ENCODE results near the gene PAPPA2. TPM values are rescaled to one million over a fixed set of nuclear protein-coding genes. Genes with fewer than 3 reads are reported as not detected.

Gene PAPPA2
- total and polyA plus RNA-seq, 2 of the 8 experiments (the other 6 are each of a cell fraction or from before 2014, with no cell fraction given): 0.08 to 0.88 TPM

DNA sequence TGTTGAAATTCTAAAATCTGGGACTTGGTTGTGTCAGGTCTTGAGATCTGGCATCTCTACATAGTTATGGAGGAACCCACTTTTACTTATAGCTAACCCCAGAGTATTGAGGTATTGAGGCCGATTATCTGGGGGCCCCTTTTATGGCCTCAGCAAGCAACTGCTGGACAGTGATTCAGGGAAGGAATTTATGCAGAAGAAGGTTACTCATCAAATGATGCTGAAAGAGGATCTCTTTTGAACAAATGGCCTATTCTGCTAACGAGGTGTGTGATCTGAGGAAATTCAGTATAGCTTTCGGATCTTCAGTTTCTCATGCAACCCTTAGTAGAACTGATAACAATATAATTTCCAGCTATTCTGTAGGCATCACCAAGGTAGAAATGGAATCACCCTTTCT, 239.9 kb downstream of the PAPPA2 start:
- Histone ChIP-seq H2BK120ac (replicated peaks; ENCODE audit: low read depth, low read length) (no peak overlapping the region), H3K4me2 (ENCODE audit: insufficient read depth in 1 of 2, low read depth in 2 of 2, low read length in 2 of 2) (no peak overlapping the region), H2BK5ac (ENCODE audit: low read depth, low read length) (no peak overlapping the region), H4K8ac (ENCODE audit: extremely low read depth, insufficient read depth, low read length) (no peak overlapping the region), H3K56ac (replicated peaks; ENCODE audit: insufficient read length, low read depth, low read length) (no peak overlapping the region), H3K79me1 (ENCODE audit: low read depth, low read length) (no peaks in the 10 kb centered on the region), H3K4ac (replicated peaks; ENCODE audit: insufficient read length, low read depth, low read length) (no peak overlapping the region), H2AFZ (ENCODE audit: low read length) (no peak overlapping the region), H3K36me3 (ENCODE audit: control insufficient read depth in 2 of 4, insufficient read depth in 4 of 4, low read length in 3 of 4) (no peaks in the 10 kb centered on the region), H3K9ac (replicated peaks in 1 of 4; ENCODE audit: extremely low read depth in 1 of 4, low read depth in 3 of 4, low read length in 3 of 4) (no peak overlapping the region), H2AK5ac (ENCODE audit: low read depth, low read length) (no peak overlapping the region), H3K23me2 (ENCODE audit: low read depth, low read length) (no peaks in the 10 kb centered on the region), H3K27ac (ENCODE audit: low read depth, low read length) (no peak overlapping the region), H3K4me1 (replicated peaks in 1 of 4; ENCODE audit: control insufficient read depth in 3 of 4, insufficient read depth in 4 of 4, low read length in 3 of 4) (no peaks in the 10 kb centered on the region), H3K79me2 (ENCODE audit: control insufficient read depth in 1 of 2, insufficient read depth in 2 of 2, low read length in 2 of 2) (no peaks in the 10 kb centered on the region), H4K5ac (ENCODE audit: insufficient read length, low read depth, low read length) (no peak overlapping the region), H3K18ac (ENCODE audit: extremely low read depth, low read length) (no peak overlapping the region), H4K20me1 (replicated peaks in 1 of 2; ENCODE audit: control insufficient read depth in 1 of 2, insufficient read depth in 2 of 2, low read length in 2 of 2) (no peaks in the 10 kb centered on the region), H3K23ac (ENCODE audit: insufficient read length) (no peak overlapping the region), H3K4me3 (ENCODE audit: extremely low read depth in 1 of 4, insufficient read depth in 2 of 4, low read depth in 3 of 4, low read length in 4 of 4) (no peak overlapping the region), H2BK12ac (ENCODE audit: low read depth, low read length) (no peak overlapping the region), H3K14ac (ENCODE audit: insufficient read length) (no peak overlapping the region), H3K9me3 (ENCODE audit: insufficient read depth in 2 of 2, low read depth in 1 of 2, low read length in 1 of 2) (no peaks in the 10 kb centered on the region), H3K27me3 (replicated peaks in 1 of 4; ENCODE audit: control insufficient read depth in 3 of 4, extremely low read depth in 1 of 4, insufficient read depth in 3 of 4, low read length in 3 of 4) (no peaks in the 10 kb centered on the region), H2BK20ac (ENCODE audit: low read length) (no peak overlapping the region), H2BK15ac (ENCODE audit: low read length) (no peak overlapping the region), H4K91ac (replicated peaks; ENCODE audit: insufficient read length, low read length) (no peak overlapping the region)
- TF ChIP-seq JUN (IDR thresholded peaks at IDR 0.05; ENCODE audit: low read depth, low read length) (no peak), CTBP2 (IDR thresholded peaks at IDR 0.05; ENCODE audit: borderline replicate concordance, insufficient read depth, insufficient read length, low read length) (no peak), HDAC2 (IDR thresholded peaks at IDR 0.05; ENCODE audit: borderline replicate concordance in 1 of 2, low read depth in 2 of 2, low read length in 2 of 2) (no peak), CREB1 (IDR thresholded peaks at IDR 0.05) (no peak), ASH2L (IDR thresholded peaks at IDR 0.05; ENCODE audit: low read length) (no peak), RFX5 (IDR thresholded peaks at IDR 0.05; ENCODE audit: borderline replicate concordance, low read depth, low read length) (no peak)
- WGBS, 2 experiments (ENCODE audit: extremely low coverage in 1 of 2, insufficient coverage in 1 of 2, insufficient read length in 1 of 2, insufficient replicate concordance in 2 of 2, low coverage in 1 of 2, low lambda C conversion rate in 2 of 2, missing lambda C conversion rate in 1 of 2): 93% methylated on average over 3 of the region's 3 CpGs; no CpG with 5 or more reads in 1 of the 2 experiments
- POLR2A ChIA-PET (ENCODE audit: partially characterized antibody): no interaction called here
- CTCF ChIA-PET (ENCODE audit: partially characterized antibody): interaction anchor here (0.5 to 4.0 kb wide), 6 partner anchors 8 to 1231 kb away, joined by 3 to 15 read pairs (median 4); no protein-coding TSS in a partner anchor
- no peak for FAIRE-seq
- DNase-seq (ENCODE audit: low read depth in 1 of 2, low spot score in 2 of 2): no peak
